ENCODE data around the gene C1QTNF2.

GRCh38 chr5:160377651-160378050, 7.2 kb upstream of the C1QTNF2 start:
- TF ChIP-seq POLR2AphosphoS2 (IDR thresholded peaks at IDR 0.05; ENCODE audit: low read depth, low read length) (no peak), RFX5 (IDR thresholded peaks at IDR 0.05; ENCODE audit: low read depth, low read length) (no peak), JUN (CRISPR knock-in tag; IDR thresholded peaks at IDR 0.05) (no peak), ZNF597 (CRISPR knock-in tag; IDR thresholded peaks at IDR 0.05) (no peak), CTCF (CRISPR knock-in tag; IDR thresholded peaks at IDR 0.05) (no peak), NCOA5 (CRISPR knock-in tag; IDR thresholded peaks at IDR 0.05) (no peak), NFRKB (IDR thresholded peaks at IDR 0.05) (no peak), ZNF737 (CRISPR knock-in tag; IDR thresholded peaks at IDR 0.05; ENCODE audit: borderline replicate concordance) (no peak), STAT5B (CRISPR knock-in tag; IDR thresholded peaks at IDR 0.05) (no peak), RAD21 (CRISPR knock-in tag; IDR thresholded peaks at IDR 0.05) (no peak), TFE3 (CRISPR knock-in tag; IDR thresholded peaks at IDR 0.05) (no peak)
